ENCODE data around the gene SNX20.

DNA sequence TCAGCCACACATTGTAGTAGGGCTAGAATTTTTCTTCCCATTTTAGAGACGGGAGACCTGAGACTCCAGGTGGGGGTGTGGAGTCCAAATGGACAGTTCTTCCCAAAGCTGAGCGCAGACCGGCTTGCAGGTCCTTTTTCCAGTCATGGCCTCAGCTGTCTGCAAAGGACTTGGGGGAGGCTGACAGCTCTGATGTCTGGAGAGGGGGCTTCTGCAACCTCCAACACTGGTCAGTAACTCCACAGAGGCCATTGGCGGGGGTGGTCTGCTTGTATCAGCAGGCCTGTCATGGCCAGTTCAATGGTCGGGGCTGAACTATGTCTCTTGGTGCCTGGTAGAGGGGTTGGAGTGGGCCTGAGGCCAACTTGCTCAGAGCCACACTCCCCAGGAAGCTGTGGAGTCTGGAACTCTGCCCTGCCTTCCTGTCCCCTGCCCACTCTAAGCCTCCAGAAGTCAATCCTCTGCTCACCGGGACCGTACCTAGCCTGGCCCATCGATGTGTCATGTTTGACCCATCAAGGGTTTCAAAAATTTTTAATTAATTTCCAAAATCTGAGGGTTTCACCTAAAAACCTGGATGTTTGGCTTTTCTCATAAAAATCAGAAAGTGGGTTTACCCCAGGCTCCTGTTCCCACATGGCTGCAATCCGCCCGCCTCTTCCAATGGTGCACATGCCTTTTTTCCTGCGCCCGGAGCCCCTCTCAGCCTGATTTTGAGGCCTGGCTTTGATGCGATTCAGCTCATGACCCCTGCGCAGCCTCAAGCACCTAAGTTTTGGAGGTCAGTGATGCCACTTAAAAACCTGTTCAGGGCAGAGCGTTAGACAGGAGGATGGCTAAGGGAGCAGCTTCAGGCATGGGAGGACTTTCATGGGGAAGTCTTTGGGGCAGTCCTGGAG is 39.9 kb downstream of the SNX20 start:
- no peak for TF ChIP-seq POLR2AphosphoS5 (IDR thresholded peaks at IDR 0.05; ENCODE audit: low read depth, low read length)
- no peak for TF ChIP-seq TAF1 (IDR thresholded peaks at IDR 0.05; ENCODE audit: borderline replicate concordance, insufficient read depth, low read length)
- no peak for TF ChIP-seq SIN3A (IDR thresholded peaks at IDR 0.05; ENCODE audit: borderline replicate concordance, insufficient read depth, low read length)
- TF ChIP-seq, protein P1, sequence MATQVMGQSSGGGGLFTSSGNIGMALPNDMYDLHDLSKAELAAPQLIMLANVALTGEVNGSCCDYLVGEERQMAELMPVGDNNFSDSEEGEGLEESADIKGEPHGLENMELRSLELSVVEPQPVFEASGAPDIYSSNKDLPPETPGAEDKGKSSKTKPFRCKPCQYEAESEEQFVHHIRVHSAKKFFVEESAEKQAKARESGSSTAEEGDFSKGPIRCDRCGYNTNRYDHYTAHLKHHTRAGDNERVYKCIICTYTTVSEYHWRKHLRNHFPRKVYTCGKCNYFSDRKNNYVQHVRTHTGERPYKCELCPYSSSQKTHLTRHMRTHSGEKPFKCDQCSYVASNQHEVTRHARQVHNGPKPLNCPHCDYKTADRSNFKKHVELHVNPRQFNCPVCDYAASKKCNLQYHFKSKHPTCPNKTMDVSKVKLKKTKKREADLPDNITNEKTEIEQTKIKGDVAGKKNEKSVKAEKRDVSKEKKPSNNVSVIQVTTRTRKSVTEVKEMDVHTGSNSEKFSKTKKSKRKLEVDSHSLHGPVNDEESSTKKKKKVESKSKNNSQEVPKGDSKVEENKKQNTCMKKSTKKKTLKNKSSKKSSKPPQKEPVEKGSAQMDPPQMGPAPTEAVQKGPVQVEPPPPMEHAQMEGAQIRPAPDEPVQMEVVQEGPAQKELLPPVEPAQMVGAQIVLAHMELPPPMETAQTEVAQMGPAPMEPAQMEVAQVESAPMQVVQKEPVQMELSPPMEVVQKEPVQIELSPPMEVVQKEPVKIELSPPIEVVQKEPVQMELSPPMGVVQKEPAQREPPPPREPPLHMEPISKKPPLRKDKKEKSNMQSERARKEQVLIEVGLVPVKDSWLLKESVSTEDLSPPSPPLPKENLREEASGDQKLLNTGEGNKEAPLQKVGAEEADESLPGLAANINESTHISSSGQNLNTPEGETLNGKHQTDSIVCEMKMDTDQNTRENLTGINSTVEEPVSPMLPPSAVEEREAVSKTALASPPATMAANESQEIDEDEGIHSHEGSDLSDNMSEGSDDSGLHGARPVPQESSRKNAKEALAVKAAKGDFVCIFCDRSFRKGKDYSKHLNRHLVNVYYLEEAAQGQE (IDR thresholded peaks at IDR 0.05; ENCODE audit: insufficient read depth in 1 of 2, low read depth in 2 of 2, low read length in 2 of 2), result no peak

All from PFSK-1 (cell line).